H4 (cell line): ENCODE measurements around the gene PRSS38. TPM values are rescaled to one million over a fixed set of nuclear protein-coding genes. Genes with fewer than 3 reads are reported as not detected.
A peak's percentile ranks its signal among the peaks of the same experiment; 100 is the strongest.

Source experiments
- DNase-seq: peaks from one replicate; pipeline ENCODE4 v3.0.0-alpha.2; 2015; ENCODE audit warnings: low spot score
- total RNA-seq: library from RNA; depleted of rRNA; stranded (reverse); fragments of >200 nt; shearing (Covaris generic); gene quantifications from 2 replicates; pipeline ENCODE4 v1.2.3, GENCODE V29; 2014; rRNA removed

Gene PRSS38
- total RNA-seq = not detected in 2 replicates

DNA sequence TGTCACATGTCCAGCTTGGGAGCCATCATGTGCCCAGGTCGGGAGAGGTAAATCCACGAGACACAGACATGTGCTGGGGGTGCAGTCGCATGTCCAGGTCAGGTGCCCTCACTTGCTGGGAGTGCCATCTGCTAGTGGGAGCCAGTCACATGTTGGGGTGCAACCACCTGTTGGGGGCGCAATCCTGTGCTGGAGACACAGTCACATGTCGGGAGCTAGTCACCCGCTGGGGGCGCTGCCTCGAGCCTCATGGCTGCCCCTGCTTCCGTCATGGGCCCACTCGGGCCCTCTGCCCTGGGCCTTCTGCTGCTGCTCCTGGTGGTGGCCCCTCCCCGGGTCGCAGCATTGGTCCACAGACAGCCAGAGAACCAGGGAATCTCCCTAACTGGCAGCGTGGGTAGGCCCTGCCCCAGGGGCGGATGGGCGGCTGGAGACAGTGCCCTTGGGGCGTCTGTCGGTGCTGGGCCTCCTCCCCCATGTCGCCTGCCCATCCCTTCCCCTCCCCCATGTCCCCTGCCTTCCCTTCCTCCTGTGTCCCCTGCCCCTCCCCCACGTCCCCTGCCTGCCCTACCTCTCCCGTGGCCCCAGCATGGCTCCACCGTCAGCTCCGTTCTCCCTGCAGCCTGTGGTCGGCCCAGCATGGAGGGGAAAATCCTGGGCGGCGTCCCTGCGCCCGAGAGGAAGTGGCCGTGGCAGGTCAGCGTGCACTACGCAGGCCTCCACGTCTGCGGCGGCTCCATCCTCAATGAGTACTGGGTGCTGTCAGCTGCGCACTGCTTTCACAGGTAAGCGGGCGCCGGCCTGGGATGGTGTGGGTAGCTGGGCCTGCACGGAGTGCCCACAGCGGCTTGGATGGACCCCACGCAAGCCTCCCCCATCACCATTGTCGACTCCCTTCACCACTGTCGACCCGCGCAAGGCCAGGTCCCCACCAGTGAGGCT, at the start of gene PRSS38:
TSS of gene PRSS38 (plus strand) at position 208 of the 942 bp plus-strand sequence. CDS start at position 250, 42 bp downstream.
- no peak for DNase-seq

- DNase-seq = peak; percentile 83
These were observed 49.4 kb upstream of the PRSS38 start for GRCh38 chr1:227766015-227766634.

- DNase-seq = no peak
These were observed 48.7 kb upstream of the PRSS38 start for GRCh38 chr1:227766653-227767277.

DNA sequence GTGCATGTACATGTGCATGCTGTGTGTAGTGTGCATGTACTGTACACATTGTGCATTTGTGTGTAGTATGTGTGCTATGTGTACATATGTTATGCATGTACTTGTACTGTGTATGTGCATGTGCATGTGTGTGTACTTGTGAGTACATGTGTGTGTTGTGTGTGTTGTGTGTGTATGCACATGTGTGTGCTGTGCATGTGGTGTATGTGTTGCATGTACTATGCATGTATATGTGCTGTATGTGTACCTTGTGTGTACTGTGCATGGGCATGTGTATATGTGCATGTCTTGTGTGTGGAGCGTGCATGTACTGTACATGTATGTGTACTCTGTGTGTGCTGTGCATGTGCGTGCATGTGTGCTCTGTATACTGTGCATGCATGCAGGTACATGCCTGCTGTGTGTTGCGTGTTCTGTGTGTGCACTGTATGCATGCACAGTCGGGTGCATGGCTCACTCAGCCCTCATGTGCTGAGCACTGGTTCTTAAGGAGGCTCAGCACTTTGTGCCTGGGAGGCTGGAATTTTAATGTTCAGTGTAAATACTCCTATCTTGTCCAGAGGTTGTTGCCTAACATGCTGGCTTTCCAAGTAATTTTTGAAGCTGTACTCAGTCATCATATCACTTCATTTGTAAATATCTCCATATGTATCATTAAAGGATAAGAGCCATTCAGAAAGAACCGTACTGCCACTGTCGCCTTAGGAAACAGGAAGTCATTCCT, 47.9 kb upstream of the PRSS38 start:
- DNase-seq = no peak

DNA sequence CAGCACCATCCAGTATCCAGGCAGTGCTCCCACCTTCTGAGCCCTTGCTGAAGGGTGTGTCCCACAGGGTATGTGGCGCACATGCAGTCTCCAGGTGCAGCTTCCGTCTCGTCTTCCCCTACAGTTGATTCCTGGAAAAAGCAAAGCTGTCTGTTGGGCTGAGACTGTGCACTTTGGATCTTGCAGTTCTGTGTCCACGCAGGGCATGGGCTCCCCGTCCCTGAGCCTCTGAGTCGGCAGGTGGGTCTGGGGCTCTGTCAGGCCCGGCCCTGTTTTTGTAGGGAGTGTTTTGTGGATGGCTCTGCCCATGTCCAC, 47.4 kb upstream of the PRSS38 start:
- DNase-seq = no peak

GRCh38 chr1:227768640-227769039, 46.8 kb upstream of the PRSS38 start:
- no peak for DNase-seq

GRCh38 chr1:227769047-227769935, 46.2 kb upstream of the PRSS38 start:
- DNase-seq = no peak

DNA sequence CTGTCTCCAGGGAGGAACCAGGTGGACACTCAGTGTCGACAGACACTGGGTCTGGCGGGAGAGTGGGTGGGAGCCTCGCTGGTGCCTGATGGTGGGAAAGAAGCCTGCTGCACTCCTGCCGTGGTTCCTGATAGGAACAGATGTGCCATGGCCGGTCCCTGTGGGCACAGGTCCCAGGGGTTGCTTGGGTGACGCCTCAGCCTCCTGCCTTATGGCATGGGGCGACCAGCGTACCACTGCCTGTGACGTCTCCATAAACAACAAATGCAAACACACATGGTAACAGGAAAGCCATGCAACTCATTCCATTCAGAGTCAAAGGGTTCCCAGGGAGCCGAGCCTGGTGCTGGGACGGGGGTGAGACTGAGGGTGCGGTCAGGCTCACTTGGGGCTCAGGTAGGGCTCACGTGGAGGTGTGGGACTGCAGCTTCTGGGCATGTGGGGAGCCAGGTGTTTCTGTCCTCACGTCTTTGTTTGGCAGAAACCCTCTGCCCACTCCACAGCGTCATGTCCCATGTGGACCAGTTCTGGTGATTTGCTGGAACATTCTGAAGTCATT, 45.5 kb upstream of the PRSS38 start:
- DNase-seq = no peak

DNA sequence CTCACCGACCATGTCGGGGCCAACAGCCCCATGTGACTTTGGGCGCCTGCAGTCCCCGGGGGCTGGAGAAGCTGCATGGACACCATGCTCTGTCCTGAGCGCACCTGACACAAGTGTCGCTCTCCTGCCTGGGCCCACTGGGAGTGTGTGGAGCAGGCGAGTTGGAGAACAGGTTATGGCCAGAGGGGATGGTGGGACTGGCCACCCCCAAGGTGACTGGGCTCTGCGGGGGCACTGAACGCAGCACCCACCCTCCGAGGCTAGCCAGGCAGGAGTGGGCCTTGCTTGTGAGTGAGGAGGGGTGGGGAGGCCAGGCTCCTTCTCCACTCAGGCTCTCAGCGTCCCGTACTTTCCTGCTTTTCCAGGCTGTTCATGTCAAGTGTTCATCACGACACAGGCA, 44.7 kb upstream of the PRSS38 start:
- no peak for DNase-seq

DNA sequence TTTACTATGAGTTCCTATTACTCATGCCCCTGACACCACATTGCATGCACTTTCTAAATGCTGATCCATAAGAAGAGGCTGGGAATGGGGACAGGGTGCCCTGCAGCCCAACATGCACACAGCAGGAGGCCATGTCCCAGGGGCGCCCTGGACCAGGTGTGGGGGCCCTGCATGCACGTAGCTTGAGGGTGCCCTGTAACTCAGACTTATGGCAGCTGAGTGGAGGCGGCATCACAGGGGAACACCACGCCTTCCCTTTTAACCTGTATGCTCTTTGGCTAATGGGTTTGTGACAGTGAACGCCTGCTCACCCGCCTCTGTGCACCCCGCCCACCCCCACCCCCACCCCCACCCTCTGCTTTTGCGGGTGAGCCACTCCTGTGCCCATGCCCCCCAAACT, 44.1 kb upstream of the PRSS38 start:
- no peak for DNase-seq

GRCh38 chr1:227771771-227772170, 43.7 kb upstream of the PRSS38 start:
- no peak for DNase-seq

- no peak for DNase-seq
These were observed 41.9 kb upstream of the PRSS38 start for GRCh38 chr1:227773558-227773957.

DNA sequence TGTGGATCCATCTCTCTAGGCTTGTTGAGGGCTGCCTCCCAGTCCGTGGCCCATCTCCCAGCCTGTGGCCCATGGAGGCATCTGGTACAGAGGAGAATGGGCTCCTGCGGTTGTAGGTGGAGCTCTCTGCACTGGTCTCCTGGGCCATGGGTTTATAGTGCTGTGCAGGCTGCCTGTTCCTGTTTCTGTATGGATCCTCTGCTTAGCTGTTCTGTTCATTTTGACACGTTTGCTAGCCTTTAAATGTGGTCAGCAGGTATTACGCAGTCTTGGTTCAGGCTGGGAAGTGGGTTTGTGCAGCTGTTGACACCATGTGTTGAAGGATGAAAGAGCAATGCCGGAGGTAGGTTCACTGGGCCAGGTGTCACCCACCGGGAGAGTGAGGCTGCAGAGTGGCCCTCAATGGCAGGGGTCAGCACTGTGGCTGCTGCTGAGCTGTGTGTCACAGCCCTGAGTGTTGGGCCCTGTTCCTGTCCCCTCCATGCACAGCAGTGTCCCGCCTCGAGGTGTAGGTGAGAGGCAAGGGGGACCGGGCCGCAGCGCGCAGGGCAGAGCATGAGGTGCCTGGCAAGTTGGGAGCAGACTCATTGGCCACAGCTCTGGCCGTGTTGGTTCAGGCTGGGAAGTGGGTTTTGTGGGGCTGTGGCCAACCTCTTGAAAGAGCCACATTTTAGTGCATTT, 41.3 kb upstream of the PRSS38 start:
- no peak for DNase-seq

GRCh38 chr1:227774821-227775661, 40.4 kb upstream of the PRSS38 start:
- DNase-seq = no peak

GRCh38 chr1:227775841-227776240, 39.6 kb upstream of the PRSS38 start:
- DNase-seq = no peak

DNA sequence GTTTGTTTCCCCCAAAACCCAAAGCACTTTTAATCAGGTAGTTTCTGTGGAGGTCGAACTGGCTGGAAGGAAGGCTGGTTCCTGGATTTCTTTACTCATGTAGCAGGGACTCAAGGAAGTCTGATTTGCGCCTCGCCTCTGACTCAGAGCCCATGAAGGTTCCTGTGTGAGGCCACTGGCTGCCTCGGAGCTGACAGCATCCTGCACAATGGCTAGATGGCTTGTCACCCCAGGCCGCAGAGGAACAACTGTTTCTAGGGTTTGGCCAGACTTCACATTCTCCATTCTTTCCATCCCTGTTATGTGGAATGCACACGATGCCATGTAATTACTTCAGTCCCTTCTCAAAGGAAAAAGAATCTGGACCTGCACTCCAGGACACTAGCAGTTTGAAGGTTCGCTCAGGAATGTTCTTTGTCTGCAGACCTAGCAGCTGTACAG, 39.1 kb upstream of the PRSS38 start:
- no peak for DNase-seq

DNA sequence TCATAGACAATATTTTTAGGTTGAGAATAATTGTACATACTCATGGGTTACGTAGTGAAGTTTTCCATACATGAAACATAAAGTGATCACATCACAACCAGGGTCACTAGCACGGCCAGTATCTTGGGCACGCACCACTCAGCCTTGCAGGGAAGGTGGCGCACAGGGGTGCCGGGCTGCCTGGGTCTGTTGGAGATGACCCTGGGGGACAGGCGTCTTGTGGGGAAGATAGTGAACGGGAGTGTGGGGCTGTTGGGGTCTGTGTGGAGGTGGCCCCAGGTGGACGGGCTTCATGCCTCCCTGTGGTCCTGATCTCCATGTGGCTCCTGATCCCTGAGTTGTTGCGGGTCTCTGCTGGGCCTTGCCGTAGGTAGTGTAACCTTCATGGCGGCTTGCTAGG, 38.3 kb upstream of the PRSS38 start:
- DNase-seq = no peak

DNA sequence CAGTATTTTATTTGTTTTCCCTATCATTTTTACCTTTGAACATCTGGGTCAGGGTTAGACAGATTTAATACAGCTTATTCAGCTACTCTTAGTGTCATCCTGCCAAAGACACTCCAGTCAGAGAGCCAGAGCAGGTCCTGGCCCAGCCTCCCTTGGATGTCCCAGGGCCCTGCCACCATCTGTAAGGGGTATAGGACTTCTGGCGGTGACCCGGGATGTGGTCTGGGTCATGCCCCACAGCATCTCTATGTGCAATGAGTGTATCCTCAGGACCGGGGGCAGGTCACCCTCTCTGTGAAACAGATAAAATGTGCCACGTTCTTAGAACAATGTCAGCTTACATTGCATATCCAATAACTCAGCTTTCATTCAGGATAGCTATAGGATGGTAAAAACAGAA, 37.8 kb upstream of the PRSS38 start:
- no peak for DNase-seq

GRCh38 chr1:227778401-227778947, 37.0 kb upstream of the PRSS38 start:
- no peak for DNase-seq
